ENCODE results near the gene RALGAPA1. TPM values are rescaled to one million over a fixed set of nuclear protein-coding genes. Genes with fewer than 3 reads are reported as not detected.
A peak's percentile ranks its signal among the peaks of the same experiment; 100 is the strongest.

RALGAPA1 gene
- polyA plus RNA-seq, 1 of the 3 experiments (the other 2 are of a cell fraction): 3.6 TPM

DNA sequence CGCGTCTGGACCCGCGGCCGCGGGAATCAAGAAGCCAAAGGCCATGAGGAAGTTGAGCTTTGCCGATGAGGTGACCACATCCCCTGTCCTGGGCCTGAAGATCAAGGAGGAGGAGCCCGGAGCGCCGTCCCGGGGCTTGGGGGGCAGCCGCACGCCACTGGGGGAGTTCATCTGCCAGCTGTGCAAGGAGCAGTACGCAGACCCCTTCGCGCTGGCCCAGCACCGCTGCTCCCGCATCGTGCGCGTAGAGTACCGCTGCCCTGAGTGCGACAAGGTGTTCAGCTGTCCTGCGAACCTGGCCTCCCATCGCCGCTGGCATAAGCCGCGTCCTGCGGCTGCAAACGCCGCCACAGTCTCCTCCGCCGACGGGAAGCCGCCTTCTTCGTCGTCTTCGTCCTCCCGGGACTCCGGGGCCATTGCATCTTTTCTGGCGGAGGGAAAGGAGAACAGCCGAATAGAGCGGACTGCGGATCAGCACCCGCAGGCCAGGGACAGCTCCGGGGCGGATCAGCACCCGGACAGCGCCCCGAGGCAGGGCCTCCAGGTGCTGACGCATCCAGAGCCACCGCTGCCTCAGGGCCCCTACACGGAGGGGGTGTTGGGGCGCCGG, 274.1 kb downstream of the RALGAPA1 start:
- no peaks in the 10 kb centered on the region for H3K79me2 ChIP-seq (ENCODE audit: insufficient read depth)
- peak overlapping the region; percentile 96 for H3K4me2 ChIP-seq
- H3K9ac ChIP-seq: no peak overlapping the region
- peak overlapping the region; percentile 41; the same call in 1 of the 2 replicates for H2AFZ ChIP-seq (ENCODE audit: low read depth)
- no peaks in the 10 kb centered on the region for H3K9me3 ChIP-seq
- H3K36me3 ChIP-seq (replicated peaks in 1 of 2; ENCODE audit: control insufficient read depth in 1 of 2, insufficient read depth in 2 of 2, low read length in 1 of 2): peaks cover 0 to 3% of the 10 kb centered on the region in 2 experiments
- H3K27me3 ChIP-seq (ENCODE audit: insufficient read depth): peaks cover 27% of the 10 kb centered on the region
- H3K4me1 ChIP-seq (ENCODE audit: control insufficient read depth in 1 of 2, insufficient read depth in 2 of 2, low read depth in 1 of 2, low read length in 1 of 2): no peaks in the 10 kb centered on the region; a peak in 2 of 4 replicates
- WGBS (ENCODE audit: low lambda C conversion rate): 6% methylated on average over 10 of the region's 55 CpGs
- ChIA-PET POLR2A (interaction anchor here (0.7 to 3.9 kb wide), 7 partner anchors 8 to 131 kb away, joined by 3 to 37 read pairs (median 13); partner anchors contain the start of gene NFKBIA), CTCF (interaction anchor here (0.9 to 4.2 kb wide), 10 partner anchors 8 to 394 kb away, joined by 3 to 29 read pairs (median 6); no protein-coding TSS in a partner anchor)
- peak overlapping the region in 1 of 2 experiments; percentile 90; a peak in 2 of 4 replicates for H3K27ac ChIP-seq (ENCODE audit: low read depth in 2 of 2, low read length in 1 of 2)
- H4K20me1 ChIP-seq (ENCODE audit: insufficient read depth): peaks cover 4% of the 10 kb centered on the region
- no peaks in the 10 kb centered on the region for H3F3A ChIP-seq (replicated peaks; ENCODE audit: insufficient read depth)
- H3K4me3 ChIP-seq (ENCODE audit: low read depth in 2 of 2, low read length in 1 of 2): peak overlapping the region; percentile 59 to 75
- DNase-seq: peak; percentile 52
- H3K9me2 ChIP-seq: no peaks in the 10 kb centered on the region; the same call in 1 of the 2 replicates
- TF ChIP-seq SIN3A (IDR thresholded peaks at IDR 0.05; ENCODE audit: borderline replicate concordance, low read depth, low read length) (peak; percentile 100), FOSL2 (IDR thresholded peaks at IDR 0.05; ENCODE audit: borderline replicate concordance, low read depth) (peak; percentile 11; the same call in 1 of the 2 replicates), GABPA (IDR thresholded peaks at IDR 0.05; ENCODE audit: low read depth) (no peak), TAF1 (IDR thresholded peaks at IDR 0.05; ENCODE audit: borderline replicate concordance, low read depth, low read length) (0 out of 2 replicates have a peak, but pooled peaks have one; percentile 48), TCF12 (IDR thresholded peaks at IDR 0.05) (no peak), EZH2phosphoT487 (IDR thresholded peaks at IDR 0.05; ENCODE audit: borderline replicate concordance, low read depth) (peak; percentile 38; the same call in 1 of the 2 replicates), RCOR1 (IDR thresholded peaks at IDR 0.05; ENCODE audit: low read length) (0 out of 2 replicates have a peak, but pooled peaks have one; percentile 7)
- TF ChIP-seq, protein P1, sequence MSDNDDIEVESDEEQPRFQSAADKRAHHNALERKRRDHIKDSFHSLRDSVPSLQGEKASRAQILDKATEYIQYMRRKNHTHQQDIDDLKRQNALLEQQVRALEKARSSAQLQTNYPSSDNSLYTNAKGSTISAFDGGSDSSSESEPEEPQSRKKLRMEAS (IDR thresholded peaks at IDR 0.05; ENCODE audit: low read depth): peak; percentile 72
- TF ChIP-seq, protein P2, sequence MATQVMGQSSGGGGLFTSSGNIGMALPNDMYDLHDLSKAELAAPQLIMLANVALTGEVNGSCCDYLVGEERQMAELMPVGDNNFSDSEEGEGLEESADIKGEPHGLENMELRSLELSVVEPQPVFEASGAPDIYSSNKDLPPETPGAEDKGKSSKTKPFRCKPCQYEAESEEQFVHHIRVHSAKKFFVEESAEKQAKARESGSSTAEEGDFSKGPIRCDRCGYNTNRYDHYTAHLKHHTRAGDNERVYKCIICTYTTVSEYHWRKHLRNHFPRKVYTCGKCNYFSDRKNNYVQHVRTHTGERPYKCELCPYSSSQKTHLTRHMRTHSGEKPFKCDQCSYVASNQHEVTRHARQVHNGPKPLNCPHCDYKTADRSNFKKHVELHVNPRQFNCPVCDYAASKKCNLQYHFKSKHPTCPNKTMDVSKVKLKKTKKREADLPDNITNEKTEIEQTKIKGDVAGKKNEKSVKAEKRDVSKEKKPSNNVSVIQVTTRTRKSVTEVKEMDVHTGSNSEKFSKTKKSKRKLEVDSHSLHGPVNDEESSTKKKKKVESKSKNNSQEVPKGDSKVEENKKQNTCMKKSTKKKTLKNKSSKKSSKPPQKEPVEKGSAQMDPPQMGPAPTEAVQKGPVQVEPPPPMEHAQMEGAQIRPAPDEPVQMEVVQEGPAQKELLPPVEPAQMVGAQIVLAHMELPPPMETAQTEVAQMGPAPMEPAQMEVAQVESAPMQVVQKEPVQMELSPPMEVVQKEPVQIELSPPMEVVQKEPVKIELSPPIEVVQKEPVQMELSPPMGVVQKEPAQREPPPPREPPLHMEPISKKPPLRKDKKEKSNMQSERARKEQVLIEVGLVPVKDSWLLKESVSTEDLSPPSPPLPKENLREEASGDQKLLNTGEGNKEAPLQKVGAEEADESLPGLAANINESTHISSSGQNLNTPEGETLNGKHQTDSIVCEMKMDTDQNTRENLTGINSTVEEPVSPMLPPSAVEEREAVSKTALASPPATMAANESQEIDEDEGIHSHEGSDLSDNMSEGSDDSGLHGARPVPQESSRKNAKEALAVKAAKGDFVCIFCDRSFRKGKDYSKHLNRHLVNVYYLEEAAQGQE (IDR thresholded peaks at IDR 0.05; ENCODE audit: low read depth, low read length): peak; percentile 100

DNA sequence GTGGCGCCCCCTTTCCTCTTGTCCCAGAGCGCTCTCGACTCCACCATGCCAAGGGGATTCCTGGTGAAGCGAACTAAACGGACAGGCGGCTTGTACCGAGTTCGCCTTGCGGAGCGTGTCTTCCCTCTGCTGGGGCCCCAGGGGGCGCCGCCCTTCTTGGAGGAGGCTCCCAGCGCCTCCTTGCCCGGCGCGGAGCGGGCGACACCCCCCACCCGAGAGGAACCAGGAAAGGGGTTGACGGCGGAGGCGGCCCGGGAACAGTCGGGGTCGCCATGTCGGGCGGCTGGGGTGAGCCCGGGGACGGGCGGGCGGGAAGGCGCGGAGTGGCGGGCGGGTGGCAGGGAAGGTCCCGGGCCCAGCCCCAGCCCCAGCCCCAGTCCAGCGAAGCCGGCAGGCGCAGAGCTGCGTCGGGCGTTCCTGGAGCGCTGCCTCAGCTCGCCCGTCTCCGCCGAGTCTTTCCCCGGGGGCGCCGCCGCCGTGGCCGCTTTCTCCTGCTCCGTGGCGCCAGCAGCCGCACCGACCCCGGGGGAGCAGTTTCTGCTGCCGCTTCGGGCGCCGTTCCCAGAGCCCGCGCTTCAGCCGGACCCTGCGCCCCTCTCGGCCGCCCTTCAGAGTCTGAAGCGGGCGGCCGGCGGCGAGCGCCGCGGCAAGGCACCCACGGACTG, 274.8 kb downstream of the RALGAPA1 start:
- peak overlapping the region in 1 of 2 experiments; percentile 90; a peak in 2 of 4 replicates for H3K27ac ChIP-seq (ENCODE audit: low read depth in 2 of 2, low read length in 1 of 2)
- peak overlapping the region; percentile 66 to 75 for H3K4me3 ChIP-seq (ENCODE audit: low read depth in 2 of 2, low read length in 1 of 2)
- no peaks in the 10 kb centered on the region for H3F3A ChIP-seq (replicated peaks; ENCODE audit: insufficient read depth)
- H3K27me3 ChIP-seq (ENCODE audit: insufficient read depth): peaks cover 27% of the 10 kb centered on the region
- H4K20me1 ChIP-seq (ENCODE audit: insufficient read depth): peaks cover 4% of the 10 kb centered on the region
- ChIA-PET CTCF (interaction anchor here (1.0 to 4.2 kb wide), 14 partner anchors 9 to 393 kb away, joined by 3 to 29 read pairs (median 5); no protein-coding TSS in a partner anchor), POLR2A (interaction anchor here (0.6 to 3.9 kb wide), 27 partner anchors 9 to 655 kb away, joined by 3 to 37 read pairs (median 4); partner anchors contain the start of genes NFKBIA, PPP2R3C, PRORP and PSMA6)
- H3K9me2 ChIP-seq: no peaks in the 10 kb centered on the region; the same call in 1 of the 2 replicates
- H3K4me1 ChIP-seq (ENCODE audit: control insufficient read depth in 1 of 2, insufficient read depth in 2 of 2, low read depth in 1 of 2, low read length in 1 of 2): no peaks in the 10 kb centered on the region; a peak in 2 of 4 replicates
- 2% methylated on average over 28 of the region's 77 CpGs for WGBS (ENCODE audit: low lambda C conversion rate)
- peak overlapping the region; percentile 82 for H2AFZ ChIP-seq (ENCODE audit: low read depth)
- no peaks in the 10 kb centered on the region for H3K79me2 ChIP-seq (ENCODE audit: insufficient read depth)
- H3K9me3 ChIP-seq: no peaks in the 10 kb centered on the region
- peak overlapping the region; percentile 96 for H3K4me2 ChIP-seq
- DNase-seq: no peak
- TF ChIP-seq, protein P3, sequence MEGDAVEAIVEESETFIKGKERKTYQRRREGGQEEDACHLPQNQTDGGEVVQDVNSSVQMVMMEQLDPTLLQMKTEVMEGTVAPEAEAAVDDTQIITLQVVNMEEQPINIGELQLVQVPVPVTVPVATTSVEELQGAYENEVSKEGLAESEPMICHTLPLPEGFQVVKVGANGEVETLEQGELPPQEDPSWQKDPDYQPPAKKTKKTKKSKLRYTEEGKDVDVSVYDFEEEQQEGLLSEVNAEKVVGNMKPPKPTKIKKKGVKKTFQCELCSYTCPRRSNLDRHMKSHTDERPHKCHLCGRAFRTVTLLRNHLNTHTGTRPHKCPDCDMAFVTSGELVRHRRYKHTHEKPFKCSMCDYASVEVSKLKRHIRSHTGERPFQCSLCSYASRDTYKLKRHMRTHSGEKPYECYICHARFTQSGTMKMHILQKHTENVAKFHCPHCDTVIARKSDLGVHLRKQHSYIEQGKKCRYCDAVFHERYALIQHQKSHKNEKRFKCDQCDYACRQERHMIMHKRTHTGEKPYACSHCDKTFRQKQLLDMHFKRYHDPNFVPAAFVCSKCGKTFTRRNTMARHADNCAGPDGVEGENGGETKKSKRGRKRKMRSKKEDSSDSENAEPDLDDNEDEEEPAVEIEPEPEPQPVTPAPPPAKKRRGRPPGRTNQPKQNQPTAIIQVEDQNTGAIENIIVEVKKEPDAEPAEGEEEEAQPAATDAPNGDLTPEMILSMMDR (IDR thresholded peaks at IDR 0.05): peak; percentile 22
- TF ChIP-seq YY1 (IDR thresholded peaks at IDR 0.05; ENCODE audit: low read depth): no peak
- TF ChIP-seq, protein P2 (IDR thresholded peaks at IDR 0.05; ENCODE audit: low read depth, low read length): peak; percentile 72; the same call in 1 of the 2 replicates
- no peak for TF ChIP-seq MEF2A (IDR thresholded peaks at IDR 0.05; ENCODE audit: borderline replicate concordance, low read depth)
- peak; percentile 24; the same call in 1 of the 2 replicates for TF ChIP-seq RAD21 (IDR thresholded peaks at IDR 0.05; ENCODE audit: low read length)
- H3K36me3 ChIP-seq (replicated peaks in 1 of 2; ENCODE audit: control insufficient read depth in 1 of 2, insufficient read depth in 2 of 2, low read length in 1 of 2): peaks cover 0 to 3% of the 10 kb centered on the region in 2 experiments
- no peak overlapping the region for H3K9ac ChIP-seq
